Measurements from ENCODE around the gene COL27A1. TPM values are rescaled to one million over a fixed set of nuclear protein-coding genes. Genes with fewer than 3 reads are reported as not detected.

Gene COL27A1
- total RNA-seq, 2 donors from 2014 or later = 8.7 to 54.8 TPM

- Histone ChIP-seq H3K36me3 (no peaks in the 10 kb centered on the region), H3K9me3 (no peaks in the 10 kb centered on the region), H3K27ac (no peak overlapping the region), H3K27me3 (replicated peaks; ENCODE audit: insufficient read depth) (no peaks in the 10 kb centered on the region), H3K4me1 (replicated peaks) (peaks cover 2% of the 10 kb centered on the region), H3K4me3 (no peak overlapping the region)
- intact Hi-C loops (cut with DNase I) = loop anchor here (5.0 kb wide), 1 partner anchor 42 kb away; no protein-coding TSS in a partner anchor
- no peak for DNase-seq (ENCODE audit: low spot score)
- no peak for TF ChIP-seq CTCF (IDR thresholded peaks at IDR 0.05)
- no peak for TF ChIP-seq POLR2AphosphoS5 (IDR thresholded peaks at IDR 0.05)
- TF ChIP-seq POLR2A (IDR thresholded peaks at IDR 0.05) = no peak
- 89% methylated on average over 4 of the region's 4 CpGs for WGBS
Observed at GRCh38 chr9:114210136-114210535, 54.8 kb downstream of the COL27A1 start.

- no peak for DNase-seq (ENCODE audit: low spot score)
- intact Hi-C loops (cut with DNase I) = loop anchor here (5.0 kb wide), 1 partner anchor 42 kb away; no protein-coding TSS in a partner anchor
- TF ChIP-seq CTCF (IDR thresholded peaks at IDR 0.05) (no peak), POLR2A (IDR thresholded peaks at IDR 0.05) (no peak), POLR2AphosphoS5 (IDR thresholded peaks at IDR 0.05) (no peak)
- Histone ChIP-seq H3K9me3 (no peaks in the 10 kb centered on the region), H3K4me1 (replicated peaks) (peaks cover under 1% of the 10 kb centered on the region), H3K27ac (peak overlapping the region in 1 of 2 donors; percentile 14), H3K36me3 (no peaks in the 10 kb centered on the region), H3K27me3 (replicated peaks; ENCODE audit: insufficient read depth) (no peaks in the 10 kb centered on the region), H3K4me3 (no peak overlapping the region)
- 91% methylated on average over 13 of the region's 15 CpGs for WGBS
Observed at GRCh38 chr9:114210691-114211276, 55.4 kb downstream of the COL27A1 start.

DNA sequence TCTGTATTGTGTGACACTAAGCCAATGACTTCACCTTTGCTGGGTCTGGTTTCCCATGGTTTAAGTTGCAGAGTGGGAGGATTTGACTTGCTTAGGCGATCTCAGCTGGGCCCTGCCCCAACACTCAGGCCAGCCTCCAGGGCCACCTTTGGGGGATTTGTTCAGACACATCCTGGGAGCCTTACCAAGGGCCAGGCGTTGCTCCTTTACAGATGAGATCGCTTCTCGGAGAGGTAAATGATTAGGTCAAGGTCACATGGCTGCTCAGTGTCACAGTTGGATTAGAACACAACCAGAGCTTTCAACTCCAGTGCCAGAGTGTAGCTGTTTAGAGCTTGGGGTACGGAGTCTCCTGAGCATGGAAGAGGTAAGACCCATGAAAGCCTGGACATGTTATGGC is 57.5 kb downstream of the COL27A1 start:
- intact Hi-C loops (cut with DNase I) = loop anchor here (5.0 kb wide), 1 partner anchor 39 kb away; no protein-coding TSS in a partner anchor
- no peak for DNase-seq (ENCODE audit: low spot score)
- H3K36me3 ChIP-seq = no peaks in the 10 kb centered on the region
- TF ChIP-seq POLR2A (IDR thresholded peaks at IDR 0.05) (no peak), CTCF (IDR thresholded peaks at IDR 0.05) (no peak), POLR2AphosphoS5 (IDR thresholded peaks at IDR 0.05) (no peak)
- WGBS = 70% methylated on average over 5 of the region's 5 CpGs
- no peaks in the 10 kb centered on the region for H3K9me3 ChIP-seq
- H3K27ac ChIP-seq = no peak overlapping the region
- H3K4me1 ChIP-seq (replicated peaks) = no peaks in the 10 kb centered on the region
- no peaks in the 10 kb centered on the region for H3K27me3 ChIP-seq (replicated peaks; ENCODE audit: insufficient read depth)
- H3K4me3 ChIP-seq = no peak overlapping the region

DNA sequence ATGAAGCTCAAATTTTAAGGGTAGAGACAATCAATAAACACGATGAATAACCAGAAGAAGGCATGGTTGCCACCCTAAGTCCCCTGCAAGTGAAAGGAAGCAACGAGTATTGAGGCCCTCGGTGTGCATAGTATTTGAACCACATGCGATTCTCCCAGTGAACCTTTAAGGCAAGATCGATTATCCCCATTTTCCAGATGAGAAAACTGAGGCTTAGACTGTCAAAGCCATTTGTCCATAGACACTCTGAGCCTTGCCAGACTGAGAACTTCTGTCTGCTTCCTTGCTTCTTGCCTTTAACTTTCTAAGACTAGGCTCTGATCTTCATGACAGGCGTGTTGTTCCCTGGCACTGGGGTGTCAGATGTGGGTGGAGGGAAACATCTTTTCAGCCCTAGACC is 58.2 kb downstream of the COL27A1 start:
- Histone ChIP-seq H3K27me3 (replicated peaks; ENCODE audit: insufficient read depth) (no peaks in the 10 kb centered on the region), H3K4me3 (no peak overlapping the region), H3K36me3 (no peaks in the 10 kb centered on the region), H3K27ac (peak overlapping the region; percentile 19 to 53), H3K4me1 (replicated peaks) (no peaks in the 10 kb centered on the region), H3K9me3 (no peaks in the 10 kb centered on the region)
- DNase-seq (ENCODE audit: low spot score) = no peak
- TF ChIP-seq CTCF (IDR thresholded peaks at IDR 0.05) = no peak
- no peak for TF ChIP-seq POLR2A (IDR thresholded peaks at IDR 0.05)
- TF ChIP-seq POLR2AphosphoS5 (IDR thresholded peaks at IDR 0.05) = no peak
- WGBS = 94% methylated on average over 6 of the region's 6 CpGs
- intact Hi-C loops (cut with DNase I) = loop anchor here (5.0 kb wide), 1 partner anchor 39 kb away; no protein-coding TSS in a partner anchor

GRCh38 chr9:114214181-114214580 is 58.8 kb downstream of the COL27A1 start:
- no peaks in the 10 kb centered on the region for H3K4me1 ChIP-seq (replicated peaks)
- H3K4me3 ChIP-seq = no peak overlapping the region
- DNase-seq (ENCODE audit: low spot score) = peak; percentile 29
- TF ChIP-seq CTCF (IDR thresholded peaks at IDR 0.05) (no peak), POLR2A (IDR thresholded peaks at IDR 0.05) (no peak), POLR2AphosphoS5 (IDR thresholded peaks at IDR 0.05) (no peak)
- intact Hi-C loops (cut with DNase I) = loop anchor here (5.0 kb wide), 1 partner anchor 38 kb away; no protein-coding TSS in a partner anchor
- peak overlapping the region; percentile 19 to 53 for H3K27ac ChIP-seq
- H3K36me3 ChIP-seq = no peaks in the 10 kb centered on the region
- WGBS = 36% methylated on average over 6 of the region's 6 CpGs
- H3K9me3 ChIP-seq = no peaks in the 10 kb centered on the region
- H3K27me3 ChIP-seq (replicated peaks; ENCODE audit: insufficient read depth) = no peaks in the 10 kb centered on the region

All from prostate gland (tissue), 2 donors.